ENCODE results near the gene ITSN1. TPM values are rescaled to one million over a fixed set of nuclear protein-coding genes. Genes with fewer than 3 reads are reported as not detected.

ITSN1 gene
- total RNA-seq, 1 experiment from 2014 or later = 50.3 TPM

DNA sequence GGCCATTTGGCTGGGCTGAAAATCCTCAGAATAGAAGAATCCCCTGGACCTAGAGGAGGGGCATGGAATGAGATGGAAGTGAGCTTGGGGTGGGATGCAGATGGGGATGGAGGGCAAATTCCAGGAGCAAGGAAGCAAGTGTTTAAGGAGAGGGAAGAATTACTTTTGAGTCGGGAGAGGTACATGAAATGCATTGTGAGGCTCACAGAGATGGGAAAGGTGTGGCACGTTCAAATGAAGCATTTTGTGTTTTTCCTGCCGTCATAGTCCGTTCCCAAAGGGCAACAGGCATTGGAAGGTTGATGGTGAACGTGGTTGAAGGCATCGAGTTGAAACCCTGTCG lies 242.8 kb downstream of the ITSN1 start:
- BruUV-seq (replicated peaks) = no TSS peak
- Histone ChIP-seq H3K4me3 (ENCODE audit: low read depth in 2 of 2, low read length in 2 of 2) (no peak overlapping the region), H3K4me1 (ENCODE audit: control insufficient read depth, insufficient read depth, low read length) (no peaks in the 10 kb centered on the region; the same call in 1 of the 2 replicates), H3K27ac (ENCODE audit: low read length) (no peak overlapping the region), H3K27me3 (ENCODE audit: control insufficient read depth, insufficient read depth, low read length) (no peaks in the 10 kb centered on the region), H3K36me3 (ENCODE audit: control insufficient read depth, insufficient read depth, low read length) (no peaks in the 10 kb centered on the region), H3K9me3 (ENCODE audit: control insufficient read depth, insufficient read depth, low read depth, low read length) (no peaks in the 10 kb centered on the region)
- TF ChIP-seq TCF7L2 (IDR thresholded peaks at IDR 0.05; ENCODE audit: low read depth, low read length) = no peak
- TF ChIP-seq, protein P1, sequence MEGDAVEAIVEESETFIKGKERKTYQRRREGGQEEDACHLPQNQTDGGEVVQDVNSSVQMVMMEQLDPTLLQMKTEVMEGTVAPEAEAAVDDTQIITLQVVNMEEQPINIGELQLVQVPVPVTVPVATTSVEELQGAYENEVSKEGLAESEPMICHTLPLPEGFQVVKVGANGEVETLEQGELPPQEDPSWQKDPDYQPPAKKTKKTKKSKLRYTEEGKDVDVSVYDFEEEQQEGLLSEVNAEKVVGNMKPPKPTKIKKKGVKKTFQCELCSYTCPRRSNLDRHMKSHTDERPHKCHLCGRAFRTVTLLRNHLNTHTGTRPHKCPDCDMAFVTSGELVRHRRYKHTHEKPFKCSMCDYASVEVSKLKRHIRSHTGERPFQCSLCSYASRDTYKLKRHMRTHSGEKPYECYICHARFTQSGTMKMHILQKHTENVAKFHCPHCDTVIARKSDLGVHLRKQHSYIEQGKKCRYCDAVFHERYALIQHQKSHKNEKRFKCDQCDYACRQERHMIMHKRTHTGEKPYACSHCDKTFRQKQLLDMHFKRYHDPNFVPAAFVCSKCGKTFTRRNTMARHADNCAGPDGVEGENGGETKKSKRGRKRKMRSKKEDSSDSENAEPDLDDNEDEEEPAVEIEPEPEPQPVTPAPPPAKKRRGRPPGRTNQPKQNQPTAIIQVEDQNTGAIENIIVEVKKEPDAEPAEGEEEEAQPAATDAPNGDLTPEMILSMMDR (IDR thresholded peaks at IDR 0.05) = no peak
- TF ChIP-seq, protein P2, sequence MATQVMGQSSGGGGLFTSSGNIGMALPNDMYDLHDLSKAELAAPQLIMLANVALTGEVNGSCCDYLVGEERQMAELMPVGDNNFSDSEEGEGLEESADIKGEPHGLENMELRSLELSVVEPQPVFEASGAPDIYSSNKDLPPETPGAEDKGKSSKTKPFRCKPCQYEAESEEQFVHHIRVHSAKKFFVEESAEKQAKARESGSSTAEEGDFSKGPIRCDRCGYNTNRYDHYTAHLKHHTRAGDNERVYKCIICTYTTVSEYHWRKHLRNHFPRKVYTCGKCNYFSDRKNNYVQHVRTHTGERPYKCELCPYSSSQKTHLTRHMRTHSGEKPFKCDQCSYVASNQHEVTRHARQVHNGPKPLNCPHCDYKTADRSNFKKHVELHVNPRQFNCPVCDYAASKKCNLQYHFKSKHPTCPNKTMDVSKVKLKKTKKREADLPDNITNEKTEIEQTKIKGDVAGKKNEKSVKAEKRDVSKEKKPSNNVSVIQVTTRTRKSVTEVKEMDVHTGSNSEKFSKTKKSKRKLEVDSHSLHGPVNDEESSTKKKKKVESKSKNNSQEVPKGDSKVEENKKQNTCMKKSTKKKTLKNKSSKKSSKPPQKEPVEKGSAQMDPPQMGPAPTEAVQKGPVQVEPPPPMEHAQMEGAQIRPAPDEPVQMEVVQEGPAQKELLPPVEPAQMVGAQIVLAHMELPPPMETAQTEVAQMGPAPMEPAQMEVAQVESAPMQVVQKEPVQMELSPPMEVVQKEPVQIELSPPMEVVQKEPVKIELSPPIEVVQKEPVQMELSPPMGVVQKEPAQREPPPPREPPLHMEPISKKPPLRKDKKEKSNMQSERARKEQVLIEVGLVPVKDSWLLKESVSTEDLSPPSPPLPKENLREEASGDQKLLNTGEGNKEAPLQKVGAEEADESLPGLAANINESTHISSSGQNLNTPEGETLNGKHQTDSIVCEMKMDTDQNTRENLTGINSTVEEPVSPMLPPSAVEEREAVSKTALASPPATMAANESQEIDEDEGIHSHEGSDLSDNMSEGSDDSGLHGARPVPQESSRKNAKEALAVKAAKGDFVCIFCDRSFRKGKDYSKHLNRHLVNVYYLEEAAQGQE (IDR thresholded peaks at IDR 0.05; ENCODE audit: insufficient read depth in 1 of 2, low read depth in 2 of 2, low read length in 1 of 2) = no peak
- in situ Hi-C loops (cut with HindIII; ENCODE audit: low pct_unique_long_range_greater_than_20kb, low sequenced_read_pairs) (no loop called here), intact Hi-C loops (cut with micrococcal nuclease; ENCODE audit: unreplicated experiment) (no loop called here)
- ChIA-PET POLR2A (no interaction called here), CTCF (no interaction called here)
- no peak for DNase-seq (ENCODE audit: low read depth, low spot score)
- no peak for ATAC-seq

DNA sequence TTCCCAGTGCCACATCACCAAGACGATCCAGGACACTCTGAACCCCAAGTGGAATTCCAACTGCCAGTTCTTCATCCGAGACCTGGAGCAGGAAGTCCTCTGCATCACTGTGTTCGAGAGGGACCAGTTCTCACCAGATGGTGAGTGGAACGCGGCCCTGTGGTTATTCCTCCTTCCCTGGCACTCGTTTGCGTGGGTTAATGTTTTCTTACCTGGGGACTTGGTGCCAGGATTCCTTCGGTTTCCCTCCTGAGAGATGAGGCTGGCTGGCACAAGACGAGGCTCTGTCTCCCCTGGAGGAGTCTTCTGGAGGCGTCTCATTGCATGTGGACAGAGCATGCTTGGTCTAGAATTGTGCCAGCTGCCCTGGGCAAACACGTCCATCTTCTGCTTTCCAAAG lies 244.0 kb downstream of the ITSN1 start:
- H3K4me1 ChIP-seq (ENCODE audit: control insufficient read depth, insufficient read depth, low read length) = no peaks in the 10 kb centered on the region; the same call in 1 of the 2 replicates
- DNase-seq (ENCODE audit: low read depth, low spot score) = no peak
- no peak for ATAC-seq
- TF ChIP-seq SIN3A (IDR thresholded peaks at IDR 0.05; ENCODE audit: borderline replicate concordance, insufficient read depth, low read depth, low read length) (no peak), POLR2AphosphoS5 (IDR thresholded peaks at IDR 0.05; ENCODE audit: low read depth, low read length) (no peak), TCF7L2 (IDR thresholded peaks at IDR 0.05; ENCODE audit: low read depth, low read length) (no peak)
- TF ChIP-seq, protein P1 (IDR thresholded peaks at IDR 0.05) = no peak
- TF ChIP-seq, protein P2 (IDR thresholded peaks at IDR 0.05; ENCODE audit: insufficient read depth in 1 of 2, low read depth in 2 of 2, low read length in 1 of 2) = no peak
- H3K36me3 ChIP-seq (ENCODE audit: control insufficient read depth, insufficient read depth, low read length) = no peaks in the 10 kb centered on the region
- H3K9me3 ChIP-seq (ENCODE audit: control insufficient read depth, insufficient read depth, low read depth, low read length) = no peaks in the 10 kb centered on the region
- no TSS peak for BruUV-seq (replicated peaks)
- no peaks in the 10 kb centered on the region for H3K27me3 ChIP-seq (ENCODE audit: control insufficient read depth, insufficient read depth, low read length)
- intact Hi-C loops (cut with micrococcal nuclease; ENCODE audit: unreplicated experiment) (no loop called here), in situ Hi-C loops (cut with HindIII; ENCODE audit: low pct_unique_long_range_greater_than_20kb, low sequenced_read_pairs) (no loop called here)
- no peak overlapping the region for H3K4me3 ChIP-seq (ENCODE audit: low read depth in 2 of 2, low read length in 2 of 2)
- POLR2A ChIA-PET = no interaction called here
- H3K27ac ChIP-seq (ENCODE audit: low read length) = no peak overlapping the region
- CTCF ChIA-PET = no interaction called here
